Neural cell (in vitro differentiated cells): ENCODE results near the gene C20orf141. TPM values are rescaled to one million over a fixed set of nuclear protein-coding genes. Genes with fewer than 3 reads are reported as not detected.

Source experiments
- H2AFZ ChIP-seq: fragments of 200-600, 300-800 bp; sonication (generic), shearing (Covaris generic); 2 replicates; pipeline ENCODE4 v1.6.0; 2014; ENCODE audit warnings: low read depth, mild to moderate bottlenecking, antibody characterized with exemption, low read length, moderate library complexity
- H3F3A ChIP-seq: fragments of 200-600 bp; shearing (Covaris generic); 2 replicates; pipeline ENCODE4 v1.6.1; 2016; ENCODE audit warnings: mild to moderate bottlenecking, moderate library complexity, mixed read lengths, antibody characterized with exemption, low read length; ENCODE audit not compliant: insufficient read depth, poor library complexity, severe bottlenecking
- H3K27ac ChIP-seq: fragments of 200-600, 300-800 bp; sonication (generic), shearing (Covaris generic); 2 replicates; pipeline ENCODE4 v1.5.1; 2014; ENCODE audit warnings: mild to moderate bottlenecking, low read length, moderate library complexity
- H3K27me3 ChIP-seq: fragments of 300-800, 200-600 bp; sonication (generic), shearing (Covaris generic); 2 replicates; pipeline ENCODE4 v1.6.0; 2014; ENCODE audit warnings: mild to moderate bottlenecking, low read depth, low read length, moderate library complexity; ENCODE audit not compliant: insufficient read depth
- H3K36me3 ChIP-seq: fragments of 300-800, 200-600 bp; sonication (generic), shearing (Covaris generic); 2 replicates; pipeline ENCODE4 v1.5.1; 2014; ENCODE audit warnings: mild to moderate bottlenecking, antibody characterized with exemption, low read length, moderate library complexity; ENCODE audit not compliant: insufficient read depth
- H3K4me2 ChIP-seq: fragments of 300-800, 200-600 bp; sonication (generic), shearing (Covaris generic); 2 replicates; pipeline ENCODE4 v1.6.0; 2014; ENCODE audit warnings: mild to moderate bottlenecking, low read length
- H3K4me3 ChIP-seq: fragments of 300-800, 200-600 bp; sonication (generic), shearing (Covaris generic); 2 replicates; pipeline ENCODE4 v1.5.1; 2014; ENCODE audit warnings: mild to moderate bottlenecking, low read length, moderate library complexity
- H3K79me2 ChIP-seq: fragments of 200-600 bp; shearing (Covaris generic); replicated peaks from 2 replicates; pipeline ENCODE4 v1.6.0; 2014; ENCODE audit warnings: mild to moderate bottlenecking, low read length, moderate library complexity; ENCODE audit not compliant: insufficient read depth
- H3K9ac ChIP-seq: fragments of 300-800, 200-600 bp; sonication (generic), shearing (Covaris generic); 2 replicates; pipeline ENCODE4 v1.6.1; 2016; ENCODE audit warnings: mild to moderate bottlenecking, low read length, mixed read lengths
- H3K9me2 ChIP-seq: fragments of 200-600 bp; shearing (Covaris generic); 2 replicates; pipeline ENCODE4 v1.6.1; 2016; ENCODE audit warnings: mild to moderate bottlenecking, low read length, mixed read lengths; ENCODE audit not compliant: insufficient read depth
- H3K9me3 ChIP-seq: fragments of 200-600, 300-800 bp; sonication (generic), shearing (Covaris generic); 2 replicates; pipeline ENCODE4 v1.6.1; 2016; ENCODE audit warnings: mild to moderate bottlenecking, mixed run types, low read length, moderate library complexity, mixed read lengths
- H4K20me1 ChIP-seq: fragments of 200-600 bp; shearing (Covaris generic); 2 replicates; pipeline ENCODE4 v1.6.1; 2016; ENCODE audit warnings: mild to moderate bottlenecking, mixed run types; ENCODE audit not compliant: insufficient read depth
- EP300 ChIP-seq: fragments of 450-650 bp; conservative IDR thresholded peaks from 2 replicates; pipeline ENCODE4 v1.6.1; 2014; ENCODE audit warnings: antibody characterized with exemption, mild to moderate bottlenecking, moderate library complexity; ENCODE audit not compliant: poor library complexity, severe bottlenecking
- EZH2 ChIP-seq: fragments of 200-600, 300-800 bp; shearing (Covaris generic), sonication (generic); IDR thresholded peaks from 2 replicates; pipeline ENCODE4 v1.6.1; 2014; ENCODE audit warnings: antibody characterized with exemption, low read length, borderline replicate concordance, mild to moderate bottlenecking; ENCODE audit not compliant: insufficient read depth, poor library complexity, severe bottlenecking
- MXI1 ChIP-seq: fragments of 450-650 bp; conservative IDR thresholded peaks from 2 replicates; pipeline ENCODE4 v1.6.1; 2014; ENCODE audit warnings: antibody characterized with exemption, mild to moderate bottlenecking; ENCODE audit not compliant: poor library complexity, severe bottlenecking
- POLR2AphosphoS5 ChIP-seq: IDR thresholded peaks from 2 replicates; pipeline ENCODE4 v1.6.1; 2012
- RAD21 ChIP-seq: fragments of 450-650 bp; conservative IDR thresholded peaks from 2 replicates; pipeline ENCODE4 v1.6.1; 2014; ENCODE audit warnings: antibody characterized with exemption, mild to moderate bottlenecking, moderate library complexity
- SMC3 ChIP-seq: fragments of 450-650 bp; conservative IDR thresholded peaks from 2 replicates; pipeline ENCODE4 v1.6.1; 2014; ENCODE audit warnings: antibody characterized with exemption, mild to moderate bottlenecking, moderate library complexity; ENCODE audit not compliant: poor library complexity
- TAF1 ChIP-seq: IDR thresholded peaks from 2 replicates; pipeline ENCODE4 v1.6.1; 2012; ENCODE audit warnings: low read depth
- polyA plus RNA-seq: library from polyadenylated mRNA; depleted of rRNA; stranded (reverse); fragments of >200 nt; gene quantifications from 2 replicates; pipeline ENCODE4 v1.2.3, GENCODE V29; 2014
- TF ChIP-seq, protein P1 (sequence below): fragments of 450-650 bp; IDR thresholded peaks from 2 replicates; pipeline ENCODE4 v1.5.1; 2014; ENCODE audit warnings: antibody characterized with exemption, mild to moderate bottlenecking, moderate library complexity; ENCODE audit not compliant: poor library complexity, severe bottlenecking
- TF ChIP-seq, protein P2 (sequence below): IDR thresholded peaks from 2 replicates; pipeline ENCODE4 v1.6.1; 2012; ENCODE audit warnings: borderline replicate concordance

Gene C20orf141
- polyA plus RNA-seq, 1 donor from 2014 or later: not detected

DNA sequence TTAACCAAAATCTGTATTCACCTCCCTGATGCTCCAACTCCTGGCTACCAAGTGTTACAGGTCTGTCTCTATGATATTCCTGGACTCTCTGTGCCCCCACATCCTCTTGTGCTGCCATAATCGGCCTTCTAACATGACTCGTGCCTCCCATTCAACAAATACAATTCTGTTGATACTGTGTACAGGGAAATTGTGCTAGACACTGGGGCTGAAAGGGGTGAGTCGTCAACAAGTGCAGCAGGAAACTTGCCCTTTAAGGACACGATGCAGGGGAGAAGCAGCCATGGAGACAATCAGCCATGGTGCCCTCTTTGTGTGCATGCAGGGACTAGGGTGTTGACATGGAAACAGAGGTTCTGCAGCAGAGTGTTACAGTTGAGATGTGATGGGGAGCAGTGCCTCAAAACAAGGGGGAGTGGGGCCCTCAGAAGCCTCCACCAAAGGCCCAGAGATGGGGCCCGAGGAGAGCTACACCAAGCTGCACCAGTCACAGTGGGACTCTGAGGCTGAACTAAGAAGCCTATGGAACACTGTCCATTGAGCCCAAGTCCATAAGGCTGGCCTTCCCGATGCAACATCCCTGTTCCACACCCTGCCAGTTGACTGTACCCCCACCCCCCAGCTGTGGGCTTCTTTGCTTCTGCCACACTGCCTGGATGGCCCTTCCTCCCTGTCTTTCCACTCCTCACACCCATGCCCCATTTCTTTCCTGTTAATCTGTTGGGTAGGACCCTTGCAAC, 22.6 kb downstream of the C20orf141 start:
- TF ChIP-seq EP300 (no peak), POLR2AphosphoS5 (no peak), TAF1 (no peak), RAD21 (no peak), EZH2 (no peak), MXI1 (no peak), SMC3 (no peak)
- TF ChIP-seq, protein P1, sequence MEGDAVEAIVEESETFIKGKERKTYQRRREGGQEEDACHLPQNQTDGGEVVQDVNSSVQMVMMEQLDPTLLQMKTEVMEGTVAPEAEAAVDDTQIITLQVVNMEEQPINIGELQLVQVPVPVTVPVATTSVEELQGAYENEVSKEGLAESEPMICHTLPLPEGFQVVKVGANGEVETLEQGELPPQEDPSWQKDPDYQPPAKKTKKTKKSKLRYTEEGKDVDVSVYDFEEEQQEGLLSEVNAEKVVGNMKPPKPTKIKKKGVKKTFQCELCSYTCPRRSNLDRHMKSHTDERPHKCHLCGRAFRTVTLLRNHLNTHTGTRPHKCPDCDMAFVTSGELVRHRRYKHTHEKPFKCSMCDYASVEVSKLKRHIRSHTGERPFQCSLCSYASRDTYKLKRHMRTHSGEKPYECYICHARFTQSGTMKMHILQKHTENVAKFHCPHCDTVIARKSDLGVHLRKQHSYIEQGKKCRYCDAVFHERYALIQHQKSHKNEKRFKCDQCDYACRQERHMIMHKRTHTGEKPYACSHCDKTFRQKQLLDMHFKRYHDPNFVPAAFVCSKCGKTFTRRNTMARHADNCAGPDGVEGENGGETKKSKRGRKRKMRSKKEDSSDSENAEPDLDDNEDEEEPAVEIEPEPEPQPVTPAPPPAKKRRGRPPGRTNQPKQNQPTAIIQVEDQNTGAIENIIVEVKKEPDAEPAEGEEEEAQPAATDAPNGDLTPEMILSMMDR: no peak
- TF ChIP-seq, protein P2, sequence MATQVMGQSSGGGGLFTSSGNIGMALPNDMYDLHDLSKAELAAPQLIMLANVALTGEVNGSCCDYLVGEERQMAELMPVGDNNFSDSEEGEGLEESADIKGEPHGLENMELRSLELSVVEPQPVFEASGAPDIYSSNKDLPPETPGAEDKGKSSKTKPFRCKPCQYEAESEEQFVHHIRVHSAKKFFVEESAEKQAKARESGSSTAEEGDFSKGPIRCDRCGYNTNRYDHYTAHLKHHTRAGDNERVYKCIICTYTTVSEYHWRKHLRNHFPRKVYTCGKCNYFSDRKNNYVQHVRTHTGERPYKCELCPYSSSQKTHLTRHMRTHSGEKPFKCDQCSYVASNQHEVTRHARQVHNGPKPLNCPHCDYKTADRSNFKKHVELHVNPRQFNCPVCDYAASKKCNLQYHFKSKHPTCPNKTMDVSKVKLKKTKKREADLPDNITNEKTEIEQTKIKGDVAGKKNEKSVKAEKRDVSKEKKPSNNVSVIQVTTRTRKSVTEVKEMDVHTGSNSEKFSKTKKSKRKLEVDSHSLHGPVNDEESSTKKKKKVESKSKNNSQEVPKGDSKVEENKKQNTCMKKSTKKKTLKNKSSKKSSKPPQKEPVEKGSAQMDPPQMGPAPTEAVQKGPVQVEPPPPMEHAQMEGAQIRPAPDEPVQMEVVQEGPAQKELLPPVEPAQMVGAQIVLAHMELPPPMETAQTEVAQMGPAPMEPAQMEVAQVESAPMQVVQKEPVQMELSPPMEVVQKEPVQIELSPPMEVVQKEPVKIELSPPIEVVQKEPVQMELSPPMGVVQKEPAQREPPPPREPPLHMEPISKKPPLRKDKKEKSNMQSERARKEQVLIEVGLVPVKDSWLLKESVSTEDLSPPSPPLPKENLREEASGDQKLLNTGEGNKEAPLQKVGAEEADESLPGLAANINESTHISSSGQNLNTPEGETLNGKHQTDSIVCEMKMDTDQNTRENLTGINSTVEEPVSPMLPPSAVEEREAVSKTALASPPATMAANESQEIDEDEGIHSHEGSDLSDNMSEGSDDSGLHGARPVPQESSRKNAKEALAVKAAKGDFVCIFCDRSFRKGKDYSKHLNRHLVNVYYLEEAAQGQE: no peak
- H2AFZ ChIP-seq: no peak overlapping the region
- H3K27me3 ChIP-seq: no peaks in the 10 kb centered on the region

DNA sequence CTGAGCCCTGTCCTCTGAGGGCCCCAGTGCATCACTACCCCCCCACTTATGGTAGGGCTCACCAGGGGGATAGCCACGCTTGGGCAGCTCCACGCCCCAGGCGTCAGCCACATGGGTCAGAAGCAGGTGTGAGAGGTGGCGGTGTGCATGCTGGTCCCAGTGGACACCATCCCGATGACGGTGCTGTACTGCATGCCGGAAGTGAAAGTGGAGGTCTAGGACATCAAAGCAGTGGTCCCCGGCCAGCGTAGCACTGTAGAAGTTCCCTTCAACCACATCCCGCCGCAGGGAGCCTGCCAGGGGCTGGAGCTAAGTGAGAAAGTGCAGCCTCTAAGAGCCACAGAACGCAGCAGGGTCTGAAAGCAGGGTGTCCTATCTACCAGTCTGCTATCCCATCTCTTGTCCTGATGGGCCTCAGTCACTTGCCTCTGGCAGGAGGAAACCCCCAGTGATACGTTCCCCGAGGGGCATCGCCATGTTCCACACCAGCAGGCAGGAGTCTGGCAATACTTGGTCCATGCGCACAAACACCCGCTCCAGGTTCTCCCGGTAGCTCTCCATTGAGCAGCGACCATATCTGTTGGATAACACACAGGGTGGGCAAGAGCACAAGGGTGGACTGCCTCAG, 23.5 kb downstream of the C20orf141 start:
- Histone ChIP-seq H3K4me3 (no peak overlapping the region), H4K20me1 (no peaks in the 10 kb centered on the region), H3K27ac (no peak overlapping the region), H2AFZ (no peak overlapping the region), H3K9me3 (no peaks in the 10 kb centered on the region), H3K79me2 (peaks cover 3% of the 10 kb centered on the region), H3K4me2 (no peak overlapping the region), H3F3A (no peaks in the 10 kb centered on the region), H3K27me3 (no peaks in the 10 kb centered on the region), H3K9ac (no peak overlapping the region), H3K36me3 (no peaks in the 10 kb centered on the region), H3K9me2 (no peaks in the 10 kb centered on the region)
- no peak for TF ChIP-seq EZH2
- TF ChIP-seq, protein P1: no peak
- TF ChIP-seq RAD21: no peak
- TF ChIP-seq EP300: no peak
- TF ChIP-seq, protein P2: no peak
- TF ChIP-seq POLR2AphosphoS5: no peak
- TF ChIP-seq SMC3: no peak
- TF ChIP-seq MXI1: no peak
- no peak for TF ChIP-seq TAF1

More for the DNA sequence above, 22.6 kb downstream of the C20orf141 start:
- no peaks in the 10 kb centered on the region for H3F3A ChIP-seq
- H3K4me2 ChIP-seq: no peak overlapping the region
- no peaks in the 10 kb centered on the region for H3K9me3 ChIP-seq
- H4K20me1 ChIP-seq: no peaks in the 10 kb centered on the region
- no peak overlapping the region for H3K27ac ChIP-seq
- H3K9ac ChIP-seq: no peak overlapping the region
- no peaks in the 10 kb centered on the region for H3K9me2 ChIP-seq
- peaks cover 3% of the 10 kb centered on the region for H3K79me2 ChIP-seq
- H3K4me3 ChIP-seq: no peak overlapping the region
- H3K36me3 ChIP-seq: no peaks in the 10 kb centered on the region
